Measurements from ENCODE around the gene HS3ST6. TPM values are rescaled to one million over a fixed set of nuclear protein-coding genes. Genes with fewer than 3 reads are reported as not detected.

Gene HS3ST6
- total and polyA plus RNA-seq, 9 of the 15 experiments (the other 6 are each of a cell fraction or from before 2014, with no cell fraction given): not detected

- TF ChIP-seq TCF3 (CRISPR knock-in tag; IDR thresholded peaks at IDR 0.05) (peak; percentile 44; the same call in 1 of the 2 replicates), NR1H2 (CRISPR knock-in tag; IDR thresholded peaks at IDR 0.05) (no peak), CTBP1 (IDR thresholded peaks at IDR 0.05; ENCODE audit: borderline replicate concordance) (peak; percentile 92), ZNF347 (CRISPR knock-in tag; IDR thresholded peaks at IDR 0.05; ENCODE audit: low read depth) (no peak), HDAC1 (IDR thresholded peaks at IDR 0.05) (peak in 1 of 2 experiments; percentile 40; a peak in 1 of 4 replicates), VEZF1 (CRISPR knock-in tag; IDR thresholded peaks at IDR 0.05) (peak; percentile 32; the same call in 1 of the 2 replicates), FOSL1 (tag; conservative IDR thresholded peaks at IDR 0.05) (peak; percentile 56), ZFP91 (CRISPR knock-in tag; IDR thresholded peaks at IDR 0.05) (no peak), NFE2 (IDR thresholded peaks at IDR 0.05; ENCODE audit: low read depth) (peak; percentile 96), ZNF707 (CRISPR knock-in tag; conservative IDR thresholded peaks at IDR 0.05) (no peak), MCM7 (IDR thresholded peaks at IDR 0.05) (no peak), CHD1 (IDR thresholded peaks at IDR 0.05; ENCODE audit: low read length) (peak; percentile 55), FIP1L1 (IDR thresholded peaks at IDR 0.05; ENCODE audit: low read depth, low read length, poor library complexity, severe bottlenecking) (no peak), U2AF2 (optimal IDR thresholded peaks at IDR 0.05; ENCODE audit: low read depth, low read length) (no peak), FOXK2 (conservative IDR thresholded peaks at IDR 0.05 in 1 of 2, IDR thresholded peaks at IDR 0.05 in 1 of 2; ENCODE audit: low read depth in 2 of 2) (peak; percentile 51 to 62; a peak in 2 of 4 replicates), MAFG (tag; conservative IDR thresholded peaks at IDR 0.05) (peak; percentile 76), SMARCA4 (IDR thresholded peaks at IDR 0.05) (peak; percentile 71), DEAF1 (CRISPR knock-in tag; IDR thresholded peaks at IDR 0.05) (no peak), MAFF (IDR thresholded peaks at IDR 0.05; ENCODE audit: low read length) (peak; percentile 90), C11orf30 (IDR thresholded peaks at IDR 0.05; ENCODE audit: low read depth) (peak; percentile 93), JUN (IDR thresholded peaks at IDR 0.05; ENCODE audit: borderline replicate concordance, low read depth, low read length) (peak; percentile 33; the same call in 1 of the 2 replicates), JUN (CRISPR knock-in tag; IDR thresholded peaks at IDR 0.05; ENCODE audit: borderline replicate concordance) (no peak), ZFPM2 (CRISPR knock-in tag; IDR thresholded peaks at IDR 0.05) (no peak)
Observed at GRCh38 chr16:1942047-1942809, 24.0 kb upstream of the HS3ST6 start (continued).
